Activated naive CD4-positive, alpha-beta T cell treated with anti-CD3 and anti-CD28 coated beads, Interleukin-2, amount 50 U/mL, for 16 hours (primary cell): Measurements from ENCODE around the gene PFN1.
"Not testable (repeated sequence)": the region's sequence is repeated elsewhere in the genome, so short reads cannot be mapped to it uniquely, and the experiment has no call there.

Source experiments
- DNase-seq: peaks from one replicate; pipeline ENCODE4 v3.0.0-alpha.2; 2020

PFN1 gene

GRCh38 chr17:4945176-4945943, 3.0 kb downstream of the PFN1 start:
- peak; percentile 88 for DNase-seq

DNA sequence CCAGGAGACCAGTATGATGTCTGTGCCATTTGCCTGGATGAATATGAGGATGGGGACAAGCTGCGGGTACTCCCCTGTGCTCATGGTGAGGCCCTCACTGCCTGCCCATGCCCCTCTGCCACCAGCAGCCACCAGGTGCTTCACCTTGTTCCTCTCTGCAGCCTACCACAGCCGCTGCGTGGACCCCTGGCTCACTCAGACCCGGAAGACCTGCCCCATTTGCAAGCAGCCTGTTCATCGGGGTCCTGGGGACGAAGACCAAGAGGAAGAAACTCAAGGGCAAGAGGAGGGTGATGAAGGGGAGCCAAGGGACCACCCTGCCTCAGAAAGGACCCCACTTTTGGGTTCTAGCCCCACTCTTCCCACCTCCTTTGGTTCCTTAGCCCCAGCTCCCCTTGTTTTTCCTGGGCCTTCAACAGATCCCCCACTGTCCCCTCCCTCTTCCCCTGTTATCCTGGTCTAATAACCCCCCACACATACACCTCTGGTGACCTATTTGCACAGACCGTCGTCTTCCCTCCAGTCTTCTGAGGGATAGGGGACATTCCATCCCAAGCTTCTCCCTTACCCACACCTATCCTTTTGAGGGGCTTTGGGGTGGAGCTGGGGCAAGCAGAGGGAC, 3.7 kb downstream of the PFN1 start:
- peak; percentile 28 for DNase-seq

DNA sequence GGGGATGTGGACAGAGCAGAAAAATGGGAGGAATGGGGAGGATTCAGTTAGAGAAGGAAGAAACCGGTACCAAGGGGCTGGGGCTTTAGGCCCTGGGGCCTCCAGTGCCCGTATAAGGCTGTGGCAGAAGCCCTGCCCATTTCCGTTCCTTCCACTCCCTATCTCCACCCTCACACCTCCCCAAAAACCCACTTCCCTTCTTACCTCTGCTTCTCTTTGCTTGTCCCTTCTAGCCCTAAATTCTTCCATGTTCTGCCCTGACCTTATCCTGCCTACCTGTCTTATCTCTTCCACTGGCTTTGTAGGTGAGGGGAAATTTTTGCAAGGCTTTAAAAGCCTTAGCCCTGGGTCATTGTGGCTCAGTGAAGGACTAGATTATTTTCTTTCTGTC, 4.2 kb downstream of the PFN1 start:
- DNase-seq: no peak

DNA sequence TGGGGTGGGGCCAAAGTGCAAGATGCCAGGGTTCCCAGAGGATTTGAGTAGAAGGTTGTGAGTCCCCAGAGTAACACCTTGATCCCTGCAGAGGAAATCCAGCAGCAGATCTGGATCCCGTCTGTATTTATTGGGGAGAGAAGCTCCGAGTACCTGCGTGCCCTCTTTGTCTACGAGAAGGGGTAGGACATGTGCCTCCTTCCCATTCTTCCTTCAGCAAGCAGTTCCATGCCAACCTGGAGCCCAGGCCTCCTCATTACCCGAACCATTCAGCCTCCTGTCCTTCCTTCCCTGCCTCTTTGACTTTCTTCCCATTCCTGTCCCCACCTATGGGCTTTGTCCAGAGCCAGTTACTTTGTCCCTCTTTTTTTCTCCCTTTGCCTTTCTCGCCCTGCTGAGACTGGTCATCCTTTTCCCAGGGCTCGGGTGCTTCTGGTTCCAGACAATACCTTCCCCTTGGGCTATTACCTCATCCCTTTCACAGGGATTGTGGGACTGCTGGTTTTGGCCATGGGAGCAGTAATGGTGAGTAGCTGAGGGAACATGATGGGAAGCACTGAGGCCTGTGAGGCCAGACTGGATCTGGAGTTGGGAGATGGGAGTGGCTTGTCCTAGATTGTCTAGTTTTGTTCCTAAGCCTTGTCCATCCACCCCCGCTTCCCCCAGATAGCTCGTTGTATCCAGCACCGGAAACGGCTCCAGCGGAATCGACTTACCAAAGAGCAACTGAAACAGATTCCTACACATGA, 5.4 kb downstream of the PFN1 start:
- no peak for DNase-seq

GRCh38 chr17:4941319-4941610, 7.1 kb downstream of the PFN1 start:
- DNase-seq: no peak

GRCh38 chr17:4940555-4941318, 7.6 kb downstream of the PFN1 start:
- DNase-seq: peak; percentile 28

GRCh38 chr17:4939796-4940554, 8.4 kb downstream of the PFN1 start, which contains the start of the genes RNF167 and SLC25A11:
Gene RNF167, plus strand, starts transcription at chr17:4940268. Its CDS starts 642 bp downstream, at chr17:4940910.
Gene SLC25A11, minus strand, starts transcription at chr17:4940046. Its CDS starts 136 bp downstream, at chr17:4939910.
- peak; percentile 95 for DNase-seq

GRCh38 chr17:4939546-4939795, 8.9 kb downstream of the PFN1 start:
- no peak for DNase-seq

GRCh38 chr17:4938688-4939545, 9.4 kb downstream of the PFN1 start:
- no peak for DNase-seq

- DNase-seq: no peak
Measured at GRCh38 chr17:4938069-4938491, 10.2 kb downstream of the PFN1 start.

- no peak for DNase-seq
Measured at GRCh38 chr17:4937553-4937952, 10.8 kb downstream of the PFN1 start.

- DNase-seq: no peak
Measured at GRCh38 chr17:4936436-4936835, 11.9 kb downstream of the PFN1 start.

DNA sequence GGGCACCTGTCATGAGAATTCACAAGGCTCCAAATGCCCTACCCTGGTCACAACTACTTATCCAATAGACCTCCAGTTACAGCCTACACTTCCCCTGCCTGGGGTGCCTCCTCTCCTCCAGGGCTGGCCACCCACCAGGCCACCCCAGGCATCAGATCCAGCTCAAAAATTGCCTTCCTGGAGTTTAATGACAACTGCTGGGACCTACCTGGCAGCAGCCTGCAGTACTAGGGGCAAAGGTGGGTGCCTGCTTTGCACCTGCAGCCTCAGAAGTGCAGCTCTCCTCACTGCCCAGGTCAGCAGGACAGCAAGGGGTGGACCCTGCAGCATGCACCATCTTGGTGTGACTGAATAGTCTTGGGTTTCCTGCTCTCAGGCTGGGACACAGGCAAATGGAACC, 12.7 kb downstream of the PFN1 start:
- DNase-seq: no peak

GRCh38 chr17:4934173-4934979, 14.0 kb downstream of the PFN1 start:
- DNase-seq: no peak

- DNase-seq: no peak
Measured at GRCh38 chr17:4933646-4934045, 14.7 kb downstream of the PFN1 start.

GRCh38 chr17:4932756-4933155, 15.6 kb downstream of the PFN1 start:
- no peak for DNase-seq

DNA sequence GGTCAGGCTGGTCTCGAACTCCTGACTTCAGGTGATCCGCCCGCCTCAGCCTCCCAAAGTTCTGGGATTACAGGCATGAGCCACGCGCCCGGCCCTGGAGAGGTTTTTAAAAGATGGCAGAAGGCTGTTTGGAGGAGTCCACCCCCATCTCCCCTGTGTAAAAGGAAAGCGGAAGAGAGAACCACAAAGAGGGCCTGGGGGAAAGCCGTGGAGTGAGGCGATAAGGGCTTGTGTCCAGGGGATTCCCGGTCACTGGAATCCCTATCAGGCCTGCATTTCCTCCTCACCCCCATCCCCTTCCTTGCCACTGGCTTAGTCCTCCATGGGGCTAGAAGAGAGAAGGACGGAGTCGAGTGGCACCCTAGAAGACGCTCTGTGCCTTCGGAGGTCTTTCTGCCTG, 16.4 kb downstream of the PFN1 start, which contains the start of gene GP1BA:
Gene GP1BA, plus strand, starts transcription at position 315 of the 400 bp plus-strand sequence. CDS start 328 bp downstream, outside the sequence.
- DNase-seq: no peak

GRCh38 chr17:4928881-4929280, 19.4 kb downstream of the PFN1 start:
- DNase-seq: no peak

- DNase-seq: not testable (repeated sequence)
Measured at GRCh38 chr17:4926577-4927335, 21.6 kb downstream of the PFN1 start.

DNA sequence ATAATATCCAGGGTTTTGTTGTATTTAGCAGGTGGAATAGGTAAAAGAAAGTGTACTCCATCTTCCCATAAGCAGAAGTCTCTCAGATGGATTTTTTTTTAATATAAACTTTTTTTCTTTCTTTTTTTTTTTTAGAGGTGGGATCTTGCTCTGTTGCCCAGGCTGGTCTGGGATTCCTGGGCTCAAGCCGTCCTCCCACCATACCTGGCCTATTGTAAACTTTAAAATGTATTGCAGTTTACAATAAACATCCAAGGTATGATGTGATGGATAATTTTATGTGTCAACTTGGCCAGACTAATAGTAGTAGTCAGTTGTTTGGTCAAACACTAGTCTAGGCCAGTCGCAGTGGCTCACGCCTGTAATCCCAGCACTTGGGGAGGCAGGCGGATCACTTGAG, 27.0 kb downstream of the PFN1 start:
- no peak for DNase-seq
